ENCODE measurements around the gene BBS9. TPM values are rescaled to one million over a fixed set of nuclear protein-coding genes. Genes with fewer than 3 reads are reported as not detected.

The BBS9 gene
- total and polyA plus RNA-seq, 4 donors = 2.3 to 9.5 (median 4.5) TPM

GRCh38 chr7:33192695-33193291 is 63.4 kb downstream of the BBS9 start:
- no peaks in the 10 kb centered on the region for H3K36me3 ChIP-seq (ENCODE audit: control insufficient read depth in 4 of 4, insufficient read depth in 3 of 4, low read depth in 1 of 4, low read length in 3 of 4)
- H3K4me3 ChIP-seq (ENCODE audit: low read depth in 1 of 3, low read length in 3 of 3) = no peak overlapping the region
- peaks cover 2 to 8% (median 7%) of the 10 kb centered on the region in 4 donors for H3K4me1 ChIP-seq (ENCODE audit: control insufficient read depth in 4 of 4, insufficient read depth in 4 of 4, low read length in 3 of 4)
- WGBS = 93% methylated on average over 2 of the region's 2 CpGs
- TF ChIP-seq CTCF (IDR thresholded peaks at IDR 0.05; ENCODE audit: low read depth, low read length, missing input control) (no peak), HNF4A (conservative IDR thresholded peaks at IDR 0.05) (no peak), REST (IDR thresholded peaks at IDR 0.05) (no peak)
- no peaks in the 10 kb centered on the region for H3K27me3 ChIP-seq (ENCODE audit: control insufficient read depth in 4 of 4, insufficient read depth in 4 of 4, low read length in 3 of 4)
- no peak overlapping the region for H3K27ac ChIP-seq (ENCODE audit: low read depth in 1 of 2, low read length in 2 of 2)
- no peak overlapping the region for H3K9ac ChIP-seq (ENCODE audit: low read depth in 1 of 2, low read length in 2 of 2)
- DNase-seq (ENCODE audit: low spot score) = no peak
- no peaks in the 10 kb centered on the region for H3K9me3 ChIP-seq (ENCODE audit: control insufficient read depth in 4 of 4, low read length in 3 of 4)

- TF ChIP-seq GABPA (IDR thresholded peaks at IDR 0.05 in 1 of 2, conservative IDR thresholded peaks at IDR 0.05 in 1 of 2) (no peak), SP1 (IDR thresholded peaks at IDR 0.05) (no peak), CTCF (IDR thresholded peaks at IDR 0.05; ENCODE audit: low read depth, low read length, missing input control) (no peak), FOXA1 (IDR thresholded peaks at IDR 0.05) (no peak), FOXA2 (IDR thresholded peaks at IDR 0.05) (no peak), RXRA (IDR thresholded peaks at IDR 0.05) (no peak), MAX (IDR thresholded peaks at IDR 0.05) (no peak), JUND (IDR thresholded peaks at IDR 0.05) (no peak), EGR1 (IDR thresholded peaks at IDR 0.05; ENCODE audit: low read depth in 2 of 2) (no peak), TAF1 (conservative IDR thresholded peaks at IDR 0.05) (no peak), HNF4A (conservative IDR thresholded peaks at IDR 0.05) (no peak)
- Histone ChIP-seq H3K4me1 (ENCODE audit: control insufficient read depth in 4 of 4, insufficient read depth in 4 of 4, low read length in 3 of 4) (peaks cover 2 to 8% (median 7%) of the 10 kb centered on the region in 4 donors), H3K9me3 (ENCODE audit: control insufficient read depth in 4 of 4, low read length in 3 of 4) (no peaks in the 10 kb centered on the region), H3K36me3 (ENCODE audit: control insufficient read depth in 4 of 4, insufficient read depth in 3 of 4, low read depth in 1 of 4, low read length in 3 of 4) (no peaks in the 10 kb centered on the region), H3K4me3 (ENCODE audit: low read depth in 1 of 3, low read length in 3 of 3) (no peak overlapping the region), H3K9ac (ENCODE audit: low read depth in 1 of 2, low read length in 2 of 2) (no peak overlapping the region), H3K27me3 (ENCODE audit: control insufficient read depth in 4 of 4, insufficient read depth in 4 of 4, low read length in 3 of 4) (no peaks in the 10 kb centered on the region), H3K27ac (ENCODE audit: low read depth in 1 of 2, low read length in 2 of 2) (no peak overlapping the region)
- WGBS = 96% methylated on average over 3 of the region's 3 CpGs
- no peak for DNase-seq (ENCODE audit: low spot score)
Observed at GRCh38 chr7:33193308-33193864, 64.0 kb downstream of the BBS9 start.
